SU-DHL-6 (cell line): Measurements from ENCODE around the gene PTPRN2.

Experiments used
- CTCF ChIP-seq: fragments of 200-600 bp; sonication (generic); IDR thresholded peaks from one replicate; pipeline ENCODE4 v1.5.1; 2017; ENCODE audit warnings: antibody characterized with exemption, mild to moderate bottlenecking, low read length, moderate library complexity; ENCODE audit not compliant: insufficient read depth, poor library complexity, severe bottlenecking
- EZH2phosphoT487 ChIP-seq: fragments of 200-600 bp; sonication (generic), shearing (Covaris generic); conservative IDR thresholded peaks from 2 replicates; pipeline ENCODE4 v1.6.1; 2018; ENCODE audit warnings: mild to moderate bottlenecking, antibody characterized with exemption, low read length, moderate library complexity, mixed read lengths

GRCh38 chr7:157887400-157887799, 700.2 kb downstream of the PTPRN2 start:
- TF ChIP-seq CTCF (no peak), EZH2phosphoT487 (no peak)
